C4-2B (cell line): ENCODE measurements around the gene GCC1.

Experiments used
- H3K27ac ChIP-seq: fragments of 450-650 bp; 2 replicates; pipeline ENCODE4 v1.5.1; 2017
- ZFX ChIP-seq: fragments of 450-650 bp; IDR thresholded peaks from 2 replicates; pipeline ENCODE4 v1.6.1; 2017
- TF ChIP-seq, protein P1 (sequence below): fragments of 450-650 bp; conservative IDR thresholded peaks from 2 replicates; pipeline ENCODE4 v1.5.1; 2017; ENCODE audit warnings: mild to moderate bottlenecking

GCC1 gene

GRCh38 chr7:127536394-127536691 is 49.1 kb downstream of the GCC1 start:
- H3K27ac ChIP-seq = no peak overlapping the region
- no peak for TF ChIP-seq ZFX
- TF ChIP-seq, protein P1, sequence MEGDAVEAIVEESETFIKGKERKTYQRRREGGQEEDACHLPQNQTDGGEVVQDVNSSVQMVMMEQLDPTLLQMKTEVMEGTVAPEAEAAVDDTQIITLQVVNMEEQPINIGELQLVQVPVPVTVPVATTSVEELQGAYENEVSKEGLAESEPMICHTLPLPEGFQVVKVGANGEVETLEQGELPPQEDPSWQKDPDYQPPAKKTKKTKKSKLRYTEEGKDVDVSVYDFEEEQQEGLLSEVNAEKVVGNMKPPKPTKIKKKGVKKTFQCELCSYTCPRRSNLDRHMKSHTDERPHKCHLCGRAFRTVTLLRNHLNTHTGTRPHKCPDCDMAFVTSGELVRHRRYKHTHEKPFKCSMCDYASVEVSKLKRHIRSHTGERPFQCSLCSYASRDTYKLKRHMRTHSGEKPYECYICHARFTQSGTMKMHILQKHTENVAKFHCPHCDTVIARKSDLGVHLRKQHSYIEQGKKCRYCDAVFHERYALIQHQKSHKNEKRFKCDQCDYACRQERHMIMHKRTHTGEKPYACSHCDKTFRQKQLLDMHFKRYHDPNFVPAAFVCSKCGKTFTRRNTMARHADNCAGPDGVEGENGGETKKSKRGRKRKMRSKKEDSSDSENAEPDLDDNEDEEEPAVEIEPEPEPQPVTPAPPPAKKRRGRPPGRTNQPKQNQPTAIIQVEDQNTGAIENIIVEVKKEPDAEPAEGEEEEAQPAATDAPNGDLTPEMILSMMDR = no peak

DNA sequence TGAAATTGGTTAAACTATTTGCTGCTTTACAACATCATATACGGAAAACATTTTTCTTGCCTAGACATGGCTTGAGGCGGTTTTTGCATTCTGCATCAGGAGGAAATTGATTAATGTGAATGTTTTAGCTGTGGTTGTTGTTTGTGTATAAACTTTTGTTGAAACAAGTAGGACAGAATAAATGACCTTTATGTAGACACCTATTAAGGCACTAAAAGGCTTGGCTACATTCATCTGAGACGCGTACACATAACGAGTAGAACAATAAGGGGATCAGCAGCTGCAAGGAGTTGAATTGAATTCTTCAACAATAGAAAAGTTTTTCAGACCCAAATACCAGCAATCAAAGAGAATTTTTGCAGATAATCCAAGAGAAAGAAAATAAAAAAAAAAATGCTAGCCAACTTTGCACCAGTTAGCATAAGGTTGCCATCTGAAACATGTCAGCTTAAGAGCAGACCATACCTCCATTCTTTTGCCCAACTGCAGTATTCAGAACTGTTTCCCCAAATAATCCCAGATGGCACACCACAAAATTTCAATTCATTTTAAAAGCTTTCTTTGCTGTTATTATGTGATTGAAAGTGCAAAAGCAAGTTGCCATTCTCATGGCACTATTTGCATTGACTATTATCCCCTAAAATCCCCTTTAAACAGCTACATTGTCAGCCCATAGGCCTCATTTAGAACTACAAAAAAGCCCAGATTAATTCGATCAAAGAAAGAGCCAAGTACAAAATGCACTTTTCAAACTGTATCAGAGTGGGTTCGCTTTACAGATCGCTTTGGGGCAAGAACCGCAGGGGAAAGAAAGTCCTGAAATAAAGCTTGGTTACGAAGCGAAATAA is 49.6 kb downstream of the GCC1 start:
- TF ChIP-seq, protein P1 = no peak
- TF ChIP-seq ZFX = no peak
- no peak overlapping the region for H3K27ac ChIP-seq

GRCh38 chr7:127534636-127535035 is 50.8 kb downstream of the GCC1 start:
- TF ChIP-seq, protein P1 = no peak
- peak; percentile 16; the same call in 1 of the 2 replicates for TF ChIP-seq ZFX

GRCh38 chr7:127532736-127533135 is 52.7 kb downstream of the GCC1 start:
- no peak overlapping the region for H3K27ac ChIP-seq
- TF ChIP-seq, protein P1 = no peak
- no peak for TF ChIP-seq ZFX

More at GRCh38 chr7:127534636-127535035, 50.8 kb downstream of the GCC1 start:
- H3K27ac ChIP-seq = no peak overlapping the region

DNA sequence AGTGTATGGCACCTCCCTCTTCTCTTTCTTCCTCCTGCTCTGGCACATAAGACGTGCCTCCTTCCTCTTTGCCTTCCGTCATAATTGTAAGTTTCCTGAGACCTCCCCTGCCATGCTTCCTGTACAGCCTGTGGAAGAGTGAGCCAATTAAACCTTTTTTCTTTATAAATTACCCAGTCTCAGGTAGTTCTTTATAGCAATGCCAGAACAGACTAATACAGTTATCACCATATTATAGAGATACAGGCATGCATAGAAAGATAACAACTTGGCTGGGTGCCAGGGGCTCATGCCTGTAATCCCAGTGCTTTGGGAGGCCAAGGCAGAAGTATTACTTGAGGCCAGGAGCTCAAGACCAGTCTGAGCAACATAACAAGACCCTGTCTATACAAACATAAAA is 53.2 kb downstream of the GCC1 start:
- no peak for TF ChIP-seq ZFX
- TF ChIP-seq, protein P1 = no peak
- no peak overlapping the region for H3K27ac ChIP-seq
